D341Med (cell line): Measurements from ENCODE around the gene COG6.

Experiments used
- DNase-seq: peaks from one replicate; pipeline ENCODE4 v3.0.0; 2012; ENCODE audit warnings: low spot score

Gene COG6

GRCh38 chr13:39655569-39656324, at the start of gene COG6:
COG6 (plus strand) TSS chr13:39655662; CDS start chr13:39655727, 65 bp downstream.
- peak; percentile 94 for DNase-seq

GRCh38 chr13:39605677-39606320, 49.7 kb upstream of the COG6 start:
- DNase-seq, result no peak

DNA sequence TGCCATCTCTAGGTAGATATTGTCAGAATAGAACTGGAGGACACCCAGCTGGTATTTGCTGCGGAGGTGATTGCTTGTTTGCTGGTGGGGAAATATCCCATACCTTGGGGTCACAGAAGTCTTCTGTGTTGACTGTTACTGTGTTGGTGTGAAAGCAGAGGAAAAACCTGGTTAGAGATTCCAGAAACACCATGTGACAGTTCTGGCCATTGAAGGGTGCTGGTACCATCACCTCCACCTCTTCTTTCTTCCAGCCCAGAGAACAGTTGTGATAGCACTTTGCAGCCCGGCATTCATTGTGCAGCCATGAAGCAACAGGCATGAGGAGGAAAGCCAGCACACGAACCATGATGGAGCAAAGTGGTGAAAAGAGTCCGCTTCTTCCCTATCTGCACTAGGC, 47.6 kb upstream of the COG6 start:
- DNase-seq, result no peak

DNA sequence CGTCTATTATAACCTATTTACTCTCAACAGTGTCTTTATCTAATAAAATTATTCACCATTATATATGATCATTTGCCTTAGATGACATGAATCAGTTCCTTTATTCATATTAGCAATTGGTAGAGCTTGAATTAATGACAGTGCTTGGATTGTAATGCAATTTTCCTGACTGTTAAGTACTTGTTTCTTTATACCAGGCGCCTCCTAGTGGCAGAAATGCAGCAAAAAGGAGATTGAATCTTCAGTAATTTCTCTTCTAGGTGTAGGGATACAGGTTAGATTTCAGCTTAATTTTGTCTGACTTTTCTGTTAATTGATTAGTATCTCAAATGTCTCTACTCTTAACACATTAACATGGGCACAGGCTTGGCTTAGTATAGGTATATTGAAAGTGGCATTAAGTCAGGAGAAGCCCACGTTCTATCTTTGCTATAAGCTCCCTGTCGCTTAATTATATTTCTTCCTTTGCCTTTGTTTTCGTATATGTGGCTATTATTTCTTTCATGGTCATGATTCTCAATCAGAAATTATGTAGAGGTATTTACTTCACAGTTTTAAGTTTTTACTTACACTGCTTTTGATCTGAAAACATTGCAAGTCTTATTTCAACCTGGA, 43.3 kb upstream of the COG6 start:
- no peak for DNase-seq

DNA sequence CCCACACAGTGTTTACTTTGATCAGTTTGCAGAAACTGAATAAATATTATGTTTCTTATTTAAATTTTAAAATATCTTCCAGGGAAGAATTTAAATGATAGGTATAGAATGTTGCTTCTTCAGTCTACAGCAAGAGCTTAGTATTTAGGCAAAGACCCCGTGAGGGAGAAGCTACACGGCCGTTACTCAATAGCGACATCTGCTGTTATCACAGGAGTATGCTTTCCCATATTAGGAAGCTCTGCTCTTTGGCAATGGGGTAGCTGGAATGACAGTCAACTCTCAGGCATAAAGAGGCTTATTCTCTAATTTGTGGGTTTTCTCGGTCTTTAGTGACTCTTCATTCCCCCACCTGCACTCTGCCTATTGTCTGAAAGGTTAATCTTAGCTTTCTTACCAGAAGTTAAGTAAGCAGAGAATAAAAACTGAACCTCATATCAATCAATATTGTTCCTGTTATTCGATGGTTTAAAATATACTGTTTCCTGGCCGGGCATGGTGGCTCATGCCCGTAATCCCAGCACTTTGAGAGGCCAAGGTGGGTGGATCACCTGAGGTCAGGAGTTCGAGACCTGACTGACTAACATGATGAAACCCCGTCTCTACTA, 39.3 kb upstream of the COG6 start:
- peak; percentile 76 for DNase-seq

DNA sequence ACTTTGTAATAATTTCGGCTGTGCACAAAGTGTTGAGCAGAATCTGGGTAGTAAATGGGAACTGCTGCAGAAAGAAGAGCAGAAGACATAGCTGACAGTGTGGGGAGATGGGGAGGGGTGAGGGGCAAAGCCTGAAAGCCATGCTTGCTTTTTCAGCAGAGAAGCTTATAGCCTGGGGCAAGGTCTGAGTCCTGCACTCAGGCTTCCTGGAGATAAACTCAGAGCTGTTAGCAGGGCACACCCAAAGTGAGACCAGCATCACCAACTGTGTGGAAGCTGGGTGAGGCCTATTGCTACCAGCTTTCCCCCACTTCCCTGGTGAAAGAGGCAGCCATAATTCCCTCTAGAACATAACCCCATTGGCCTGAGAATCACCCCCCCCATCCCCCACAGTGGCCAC, 36.9 kb upstream of the COG6 start:
- no peak for DNase-seq

DNA sequence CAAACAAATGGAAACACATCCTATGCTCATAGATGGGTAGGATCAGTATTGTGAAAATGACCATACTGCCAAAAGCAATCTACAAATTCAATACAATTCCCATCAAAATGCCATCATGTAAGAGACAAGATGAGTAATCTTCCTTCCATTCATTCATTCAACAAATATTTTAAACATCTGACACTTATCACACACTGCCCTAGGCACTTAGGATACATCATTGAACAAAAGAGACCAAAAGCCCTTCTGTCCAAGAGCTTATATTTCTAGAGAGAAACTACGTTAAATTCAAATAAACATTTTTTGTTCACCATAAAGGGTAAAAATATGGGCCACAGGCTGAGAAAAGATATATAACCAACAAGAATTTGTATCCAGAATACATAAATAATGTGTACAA, 32.0 kb upstream of the COG6 start:
- no peak for DNase-seq

DNA sequence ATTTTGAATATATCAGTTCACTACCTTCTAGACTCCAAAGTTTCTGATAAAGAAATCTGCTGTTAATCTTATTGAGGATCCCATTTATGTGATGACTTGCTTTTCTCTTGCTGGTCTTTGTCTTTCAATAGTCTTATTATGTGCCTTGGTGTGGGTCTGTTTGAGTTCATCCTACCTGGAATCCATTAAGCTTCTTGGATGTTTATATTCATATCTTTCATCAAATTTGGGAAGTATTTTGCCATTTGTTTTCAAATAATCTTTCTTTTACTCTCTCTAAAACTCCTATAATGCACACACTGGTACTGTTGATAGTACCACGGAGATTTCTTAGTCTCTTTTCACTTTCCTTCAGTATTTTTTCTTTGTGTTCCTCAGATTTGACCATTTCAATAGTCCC, 24.2 kb upstream of the COG6 start:
- no peak for DNase-seq

- no peak for DNase-seq
Observed at GRCh38 chr13:39632994-39633393, 22.5 kb upstream of the COG6 start.

DNA sequence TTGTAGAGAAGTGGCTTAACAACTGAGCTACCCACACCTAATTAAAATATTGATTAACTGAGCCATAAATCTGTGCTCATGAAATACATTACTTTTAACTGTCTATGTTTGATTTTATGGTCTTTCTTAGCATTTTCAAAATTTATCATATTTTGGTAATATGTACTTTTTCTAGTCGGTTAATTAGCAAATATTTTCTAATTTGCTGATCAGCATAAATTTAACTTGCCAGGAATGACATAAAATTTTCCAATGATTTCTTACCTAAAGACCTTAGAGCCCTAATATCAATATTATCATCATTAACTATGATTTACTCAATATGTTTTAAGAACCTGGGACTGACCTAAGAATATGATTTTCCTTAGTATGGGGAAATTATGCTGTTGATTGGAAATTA, 19.9 kb upstream of the COG6 start:
- no peak for DNase-seq

DNA sequence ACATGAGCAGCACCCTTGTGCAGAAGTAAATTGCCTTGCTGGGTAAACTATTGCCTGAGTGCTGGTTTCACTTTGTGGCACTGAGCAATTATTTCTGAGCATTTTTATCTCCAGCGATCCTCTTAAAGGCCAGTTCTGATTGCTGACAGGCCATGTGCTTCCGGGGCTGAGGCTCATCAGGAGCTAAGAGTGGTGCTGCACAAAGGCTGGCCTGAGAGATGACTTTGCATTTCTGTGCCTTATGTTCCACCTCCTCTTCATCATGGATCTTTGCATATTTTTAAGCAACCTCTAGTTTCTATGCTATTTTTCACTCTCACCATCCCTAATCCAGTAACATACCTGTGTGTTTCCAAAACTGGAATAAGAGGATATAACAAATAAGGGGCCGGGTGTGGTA, 17.6 kb upstream of the COG6 start:
- DNase-seq, result no peak

DNA sequence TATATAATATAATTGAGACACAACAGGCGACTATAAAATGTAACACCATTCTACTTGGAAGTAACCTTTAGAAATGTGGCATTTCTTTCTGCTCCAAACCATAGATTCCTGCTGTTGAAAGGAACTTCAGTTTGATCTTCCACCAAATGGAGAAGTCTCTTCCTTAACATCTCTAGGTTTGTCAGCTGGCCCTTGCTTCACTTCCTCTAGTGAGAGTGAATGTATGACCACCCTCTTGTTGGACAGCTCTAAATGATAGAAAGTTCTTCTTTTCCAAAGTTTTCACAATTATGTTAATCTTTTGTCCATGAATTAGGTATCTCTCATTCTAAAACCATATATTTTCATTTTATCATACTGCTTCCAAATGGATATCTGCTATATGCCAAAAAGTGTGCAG, 13.8 kb upstream of the COG6 start:
- no peak for DNase-seq

GRCh38 chr13:39646122-39646521, 9.3 kb upstream of the COG6 start:
- no peak for DNase-seq

GRCh38 chr13:39655041-39655568, 357 bp upstream of the COG6 start:
- DNase-seq, result peak; percentile 3

GRCh38 chr13:39656325-39656677, 839 bp downstream of the COG6 start:
- no peak for DNase-seq

DNA sequence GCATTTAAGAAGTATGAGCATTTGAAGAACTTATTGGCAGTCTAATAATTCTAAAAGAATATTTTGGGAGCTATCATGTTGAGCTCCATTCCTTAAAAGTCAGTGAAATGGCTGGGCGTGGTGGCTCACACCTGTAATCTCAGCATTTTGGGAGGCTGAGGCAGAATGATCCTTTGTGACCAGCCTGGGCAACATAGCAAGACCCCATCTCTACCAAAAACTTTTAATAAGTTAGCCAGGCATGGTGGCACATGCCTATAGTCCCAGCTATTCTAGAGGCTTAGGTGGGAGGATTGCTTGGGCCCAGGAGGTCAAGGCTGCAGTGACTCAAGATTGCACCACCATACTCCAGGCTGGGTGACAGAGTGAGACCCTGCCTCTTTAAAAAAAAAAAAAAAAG, 8.0 kb downstream of the COG6 start:
- DNase-seq, result no peak

DNA sequence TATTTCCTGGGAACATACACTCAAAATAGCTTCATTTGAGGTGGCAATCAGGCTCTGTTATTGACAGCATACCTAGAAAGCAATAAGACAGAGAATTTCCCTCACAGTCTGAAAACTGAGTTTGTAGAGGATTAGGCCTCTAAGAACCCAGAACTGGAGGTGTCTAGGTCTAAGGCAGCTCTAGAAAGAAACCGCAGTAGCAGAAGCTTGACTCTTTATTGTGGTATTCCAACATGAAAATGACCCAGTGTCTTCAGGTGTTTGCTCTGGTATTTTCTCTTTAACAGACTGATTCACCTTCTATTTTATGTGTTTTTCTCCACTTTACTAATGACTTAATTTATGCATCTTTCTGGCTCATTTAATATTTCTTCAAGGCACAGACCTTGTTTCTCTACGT, 8.5 kb downstream of the COG6 start:
- DNase-seq, result no peak

GRCh38 chr13:39665763-39666162, 10.3 kb downstream of the COG6 start:
- no peak for DNase-seq

DNA sequence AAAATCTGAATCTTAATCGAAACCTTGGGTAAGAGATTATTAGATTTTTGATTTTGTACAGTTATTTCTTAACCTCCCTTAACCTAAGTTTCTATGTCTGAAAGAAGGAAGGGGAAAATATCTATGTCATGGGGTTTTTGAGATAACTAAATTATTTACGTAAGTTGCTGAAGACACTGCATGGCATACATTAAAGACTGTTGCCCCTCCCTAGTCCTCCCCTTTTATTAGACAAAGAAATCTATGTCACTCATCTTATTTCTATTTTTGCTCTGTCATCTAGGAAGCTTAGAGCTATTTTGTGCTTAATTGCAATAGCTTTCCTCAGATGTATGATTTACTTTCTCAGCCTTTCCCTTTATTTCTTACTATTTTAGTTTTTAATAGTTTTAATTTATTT, 15.0 kb downstream of the COG6 start:
- no peak for DNase-seq

DNA sequence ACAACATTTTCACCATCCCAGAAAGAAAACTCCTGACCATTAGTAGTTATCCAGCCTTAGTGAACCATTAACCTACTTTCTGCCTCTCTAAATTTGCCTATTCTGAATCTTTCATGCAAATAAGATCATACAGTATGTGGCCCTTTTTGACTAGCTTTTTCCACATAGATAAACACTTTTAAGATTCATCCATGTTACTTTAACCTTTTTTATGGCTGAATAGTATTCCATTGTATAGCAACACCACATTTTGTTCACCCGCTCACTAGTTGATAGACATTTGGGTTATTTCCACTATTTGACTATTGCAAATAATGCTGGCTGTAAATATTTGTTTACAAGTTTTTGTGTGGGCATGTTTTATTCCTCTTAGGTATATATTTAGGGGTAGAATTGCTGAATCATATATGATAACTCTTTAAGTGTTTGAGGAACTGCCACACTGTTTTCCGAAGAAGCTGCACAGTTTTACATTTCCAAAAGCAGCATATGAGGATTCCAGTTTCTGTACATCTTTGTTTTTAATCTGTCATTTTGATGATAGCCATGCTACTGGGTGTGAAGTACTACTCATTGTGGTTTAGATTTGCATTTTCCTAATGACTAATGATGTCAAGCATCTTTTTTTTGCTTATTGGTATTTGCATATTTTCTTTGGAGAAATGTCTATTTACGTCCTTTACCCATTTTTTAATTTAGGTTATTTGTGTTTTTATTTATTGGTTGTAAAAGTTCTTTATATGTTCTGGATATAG, 17.1 kb downstream of the COG6 start:
- DNase-seq, result no peak

DNA sequence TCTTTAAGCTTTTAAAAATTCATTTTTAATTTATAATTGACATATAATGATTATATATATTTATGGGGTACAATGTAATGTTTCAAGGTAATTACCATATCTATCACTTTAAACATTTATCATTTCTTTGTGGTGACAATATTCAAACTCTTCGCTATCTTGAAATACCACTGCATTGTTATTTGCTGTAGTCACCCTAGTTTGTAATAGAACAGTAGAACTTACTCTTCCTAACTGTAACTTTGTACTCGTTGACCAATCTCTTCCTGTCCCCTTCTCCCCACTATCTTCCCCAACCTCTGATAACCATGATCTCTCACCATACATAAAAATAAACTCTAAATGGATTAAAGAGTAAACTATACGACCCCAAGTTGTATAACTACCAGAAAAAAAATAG, 20.4 kb downstream of the COG6 start:
- no peak for DNase-seq

DNA sequence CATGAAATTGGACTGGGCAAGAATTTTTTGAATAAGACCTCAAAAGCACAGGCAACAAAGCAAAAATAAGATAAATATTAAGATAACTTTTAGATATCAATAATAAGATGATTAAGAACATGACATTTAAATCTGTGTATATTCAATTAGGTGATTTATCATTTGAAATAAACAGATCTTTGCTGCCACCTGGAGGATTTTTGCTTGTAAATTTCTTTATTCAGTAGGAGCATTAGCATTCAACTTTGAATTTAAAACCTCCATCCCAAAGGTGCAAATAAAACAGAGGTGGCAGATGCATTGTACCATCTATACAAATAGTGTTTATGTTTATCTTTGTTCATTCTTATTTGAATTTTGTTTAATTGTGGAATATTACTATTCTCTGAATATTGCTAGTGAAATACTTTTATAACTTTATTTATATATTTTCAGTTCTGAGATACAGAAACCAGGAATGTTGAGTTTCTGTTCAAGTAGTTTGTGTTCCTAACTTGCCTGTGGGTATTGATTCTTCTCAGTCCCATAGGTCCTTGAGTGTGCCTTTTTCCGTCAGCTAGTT, 20.9 kb downstream of the COG6 start:
- DNase-seq, result peak; percentile 14
